DOHH2 (cell line): Measurements from ENCODE around the gene CORO2B.

Experiments
- CTCF ChIP-seq: fragments of 200-600 bp; sonication (generic); IDR thresholded peaks from one replicate; pipeline ENCODE4 v1.5.1; 2014; ENCODE audit warnings: antibody characterized with exemption, mild to moderate bottlenecking, low read depth, low read length; ENCODE audit not compliant: poor library complexity, severe bottlenecking
- EZH2phosphoT487 ChIP-seq: fragments of 200-600 bp; sonication (generic); IDR thresholded peaks from 2 replicates; pipeline ENCODE4 v1.6.1; 2017; ENCODE audit warnings: borderline replicate concordance, mild to moderate bottlenecking, antibody characterized with exemption, low read length, moderate library complexity, mixed read lengths

- TF ChIP-seq CTCF, result no peak
- no peak for TF ChIP-seq EZH2phosphoT487
Measured at GRCh38 chr15:68695061-68695595, 116.3 kb downstream of the CORO2B start.
